HepG2 (cell line): ENCODE data around the gene SELPLG. TPM values are rescaled to one million over a fixed set of nuclear protein-coding genes. Genes with fewer than 3 reads are reported as not detected.

Experiments used
- ARNT ChIP-seq: fragments of 450-650 bp; IDR thresholded peaks from 2 replicates; pipeline ENCODE4 v1.6.1; 2017
- ATF1 ChIP-seq: IDR thresholded peaks from 2 replicates; pipeline ENCODE4 v1.6.1; 2016; ENCODE audit warnings: mild to moderate bottlenecking, control low read depth
- ATRX ChIP-seq: sonication (generic); formaldehyde crosslinking; IDR thresholded peaks from 2 replicates; pipeline ENCODE4 v1.4.0; 2020; ENCODE audit warnings: missing genetic modification reagents, borderline replicate concordance
- CREB1 ChIP-seq, 2 experiments: fragments of 450-650 bp in 1 of 2; IDR thresholded peaks; 2 replicates each; pipeline ENCODE4 v1.6.1; 2016 to 2017; ENCODE audit warnings: control low read depth in 1 of 2, mild to moderate bottlenecking in 1 of 2, missing compliant biosample characterization in 1 of 2, missing genetic modification characterization in 1 of 2
- FOXK1 ChIP-seq: sonication (generic); formaldehyde crosslinking; IDR thresholded peaks from 2 replicates; pipeline ENCODE4 v1.4.0; 2020; ENCODE audit warnings: low read depth, missing genetic modification reagents, borderline replicate concordance
- GPBP1L1 ChIP-seq: sonication (generic); formaldehyde crosslinking; IDR thresholded peaks from 2 replicates; pipeline ENCODE4 v1.5.0; 2020; ENCODE audit warnings: mild to moderate bottlenecking, missing genetic modification reagents
- HBP1 ChIP-seq: IDR thresholded peaks from 2 replicates; pipeline ENCODE4 v1.6.1; 2016; ENCODE audit warnings: low read depth, control low read depth
- HNF1B ChIP-seq: sonication (generic); formaldehyde crosslinking; IDR thresholded peaks from 2 replicates; pipeline ENCODE4 v1.5.1; 2020; ENCODE audit warnings: mild to moderate bottlenecking, moderate library complexity, missing genetic modification reagents
- HNF4A ChIP-seq: sonication (generic); formaldehyde crosslinking; IDR thresholded peaks from 2 replicates; pipeline ENCODE4 v1.4.0; 2020; ENCODE audit warnings: missing genetic modification reagents
- MLXIP ChIP-seq: sonication (generic); formaldehyde crosslinking; IDR thresholded peaks from 2 replicates; pipeline ENCODE4 v1.9.0; 2021; ENCODE audit warnings: missing genetic modification reagents, borderline replicate concordance
- MYNN ChIP-seq: sonication (generic); formaldehyde crosslinking; IDR thresholded peaks from 2 replicates; pipeline ENCODE4 v1.4.0; 2020; ENCODE audit warnings: mild to moderate bottlenecking, low read depth, missing genetic modification reagents
- RBM22 ChIP-seq: fragments of 200-400 bp; formaldehyde crosslinking; optimal IDR thresholded peaks from 2 replicates; pipeline ENCODE3; 2017; ENCODE audit warnings: mild to moderate bottlenecking, low read length, moderate library complexity
- REL ChIP-seq: sonication (generic); formaldehyde crosslinking; conservative IDR thresholded peaks from 2 replicates; pipeline ENCODE4 v1.8.0; 2022; ENCODE audit warnings: mild to moderate bottlenecking, missing genetic modification reagents, moderate library complexity
- RORA ChIP-seq: sonication (generic); formaldehyde crosslinking; IDR thresholded peaks from 2 replicates; pipeline ENCODE4 v1.5.0; 2020; ENCODE audit warnings: mild to moderate bottlenecking, missing genetic modification reagents, moderate library complexity
- SRSF9 ChIP-seq: fragments of 200-400 bp; formaldehyde crosslinking; IDR thresholded peaks from 2 replicates; pipeline ENCODE4 v1.6.1; 2018; ENCODE audit warnings: borderline replicate concordance, mild to moderate bottlenecking, low read depth, low read length; ENCODE audit not compliant: insufficient read depth, poor library complexity, severe bottlenecking
- SRY ChIP-seq: sonication (generic); formaldehyde crosslinking; IDR thresholded peaks from 2 replicates; pipeline ENCODE4 v1.8.0; 2022; ENCODE audit warnings: mild to moderate bottlenecking, missing genetic modification reagents
- ZBTB8A ChIP-seq: sonication (generic); formaldehyde crosslinking; IDR thresholded peaks from 2 replicates; pipeline ENCODE4 v1.4.0; 2020; ENCODE audit warnings: mild to moderate bottlenecking, low read depth, missing genetic modification reagents, borderline replicate concordance
- ZNF10 ChIP-seq: sonication (generic); formaldehyde crosslinking; IDR thresholded peaks from 2 replicates; pipeline ENCODE4 v1.4.0; 2020; ENCODE audit warnings: mild to moderate bottlenecking, low read depth, missing genetic modification reagents, borderline replicate concordance
- ZNF205 ChIP-seq: IDR thresholded peaks from 2 replicates; pipeline ENCODE4 v1.6.1; 2018; ENCODE audit warnings: missing biosample characterization, missing genetic modification reagents
- ZNF367 ChIP-seq: sonication (generic); formaldehyde crosslinking; IDR thresholded peaks from 2 replicates; pipeline ENCODE4 v1.4.0; 2020; ENCODE audit warnings: missing genetic modification reagents, borderline replicate concordance
- ZNF382 ChIP-seq: sonication (generic); formaldehyde crosslinking; IDR thresholded peaks from 2 replicates; pipeline ENCODE4 v1.5.0; 2020; ENCODE audit warnings: missing genetic modification reagents, mild to moderate bottlenecking, borderline replicate concordance
- ZNF569 ChIP-seq: sonication (generic); formaldehyde crosslinking; IDR thresholded peaks from 2 replicates; pipeline ENCODE4 v1.5.0; 2020; ENCODE audit warnings: mild to moderate bottlenecking, missing genetic modification reagents, moderate library complexity, borderline replicate concordance
- ZNF841 ChIP-seq: sonication (generic); formaldehyde crosslinking; IDR thresholded peaks from 2 replicates; pipeline ENCODE4 v1.8.1; 2023; ENCODE audit warnings: missing genetic modification reagents, borderline replicate concordance
- polyA plus RNA-seq, 8 experiments: library from polyadenylated mRNA; depleted of rRNA in 3 of 8; stranded (reverse) in 7 of 8; unstranded in 1 of 8; fragments of >200 nt; fragmentation: Illumina TruSeq in 4 of 8; extraction: Trizol in 4 of 8; gene quantifications; 2 replicates each; pipeline versions ENCODE4 v1.2.1 to v1.2.3, GENCODE V29; 2011 to 2016; ENCODE audit warnings: low read depth in 4 of 8, missing spikeins in 1 of 8, mixed read lengths in 1 of 8; ENCODE audit not compliant: insufficient read depth in 1 of 8
- total RNA-seq, 5 experiments: library from RNA; depleted of rRNA; stranded (reverse); fragments of >200 nt; fragmentation: Illumina TruSeq; extraction: Trizol; gene quantifications; 2 replicates each; pipeline ENCODE4 v1.2.3, GENCODE V29; 2016; ENCODE audit warnings: low read depth in 1 of 5

Gene SELPLG
- total and polyA plus RNA-seq, 2 of the 13 experiments (the other 11 are each of a cell fraction or from before 2014, with no cell fraction given): 0.12 TPM; not detected in 1

GRCh38 chr12:108620236-108620879 is 13.3 kb downstream of the SELPLG start (continued):
- no peak for TF ChIP-seq HBP1 (CRISPR knock-in tag)
- TF ChIP-seq SRSF9: no peak
- no peak for TF ChIP-seq SRY
- no peak for TF ChIP-seq ZNF367 (CRISPR knock-in tag)
- TF ChIP-seq GPBP1L1 (CRISPR knock-in tag): no peak
- no peak for TF ChIP-seq ZNF841 (CRISPR knock-in tag)
- no peak for TF ChIP-seq ATRX (CRISPR knock-in tag)
- no peak for TF ChIP-seq ZNF569 (CRISPR knock-in tag)
- TF ChIP-seq FOXK1 (CRISPR knock-in tag): peak; percentile 63; the same call in 1 of the 2 replicates
- no peak for TF ChIP-seq MLXIP
- TF ChIP-seq ARNT: no peak
- TF ChIP-seq ZNF10 (CRISPR knock-in tag): no peak
- no peak for TF ChIP-seq REL (CRISPR knock-in tag)
- TF ChIP-seq ZNF382 (CRISPR knock-in tag): no peak
- TF ChIP-seq RBM22: no peak
- no peak for TF ChIP-seq HNF1B (CRISPR knock-in tag)
- TF ChIP-seq RORA (CRISPR knock-in tag): no peak
- no peak for TF ChIP-seq MYNN (CRISPR knock-in tag)
- no peak for TF ChIP-seq CREB1 (IDR thresholded peaks at IDR 0.05)
- TF ChIP-seq CREB1 (CRISPR knock-in tag; IDR thresholded peaks at IDR 0.05): 0 out of 2 replicates have a peak, but pooled peaks have one; percentile 33
- peak; percentile 44; the same call in 1 of the 2 replicates for TF ChIP-seq HNF4A
- peak; percentile 21; the same call in 1 of the 2 replicates for TF ChIP-seq ATF1 (CRISPR knock-in tag)
- no peak for TF ChIP-seq ZBTB8A (CRISPR knock-in tag)
- no peak for TF ChIP-seq ZNF205
